ENCODE results near the gene PPP6R2.

The PPP6R2 gene

GRCh38 chr22:50419116-50419515, 76.0 kb downstream of the PPP6R2 start:
- Histone ChIP-seq H3K4me3 (ENCODE audit: insufficient read length, low read depth) (no peak overlapping the region), H3K36me3 (ENCODE audit: insufficient read depth, insufficient read length, low read length) (peaks cover 84% of the 10 kb centered on the region), H3K4me1 (ENCODE audit: insufficient read depth, insufficient read length) (no peaks in the 10 kb centered on the region), H3K27me3 (ENCODE audit: insufficient read depth, insufficient read length) (no peaks in the 10 kb centered on the region), H3K9me3 (ENCODE audit: insufficient read depth, low read length) (no peaks in the 10 kb centered on the region), H3K9ac (ENCODE audit: insufficient read length, low read depth) (no peak overlapping the region)
- DNase-seq (ENCODE audit: low read depth, low spot score) = no peak
- TF ChIP-seq ZNF274 (IDR thresholded peaks at IDR 0.05; ENCODE audit: low read depth, low read length) = no peak
- no peak for TF ChIP-seq YY1 (IDR thresholded peaks at IDR 0.05; ENCODE audit: insufficient read depth, insufficient read length)
- TF ChIP-seq SUZ12 (IDR thresholded peaks at IDR 0.05; ENCODE audit: extremely low read depth, insufficient read depth, insufficient read length) = no peak

GRCh38 chr22:50420015-50420414, 76.9 kb downstream of the PPP6R2 start:
- Histone ChIP-seq H3K4me1 (ENCODE audit: insufficient read depth, insufficient read length) (no peaks in the 10 kb centered on the region), H3K4me3 (ENCODE audit: insufficient read length, low read depth) (no peak overlapping the region), H3K9me3 (ENCODE audit: insufficient read depth, low read length) (no peaks in the 10 kb centered on the region), H3K9ac (ENCODE audit: insufficient read length, low read depth) (no peak overlapping the region), H3K27me3 (ENCODE audit: insufficient read depth, insufficient read length) (no peaks in the 10 kb centered on the region), H3K36me3 (ENCODE audit: insufficient read depth, insufficient read length, low read length) (peaks cover 80% of the 10 kb centered on the region)
- TF ChIP-seq YY1 (IDR thresholded peaks at IDR 0.05; ENCODE audit: insufficient read depth, insufficient read length) (no peak), SUZ12 (IDR thresholded peaks at IDR 0.05; ENCODE audit: extremely low read depth, insufficient read depth, insufficient read length) (no peak), ZNF274 (IDR thresholded peaks at IDR 0.05; ENCODE audit: low read depth, low read length) (no peak)
- DNase-seq (ENCODE audit: low read depth, low spot score) = no peak

- no peak for TF ChIP-seq SUZ12 (IDR thresholded peaks at IDR 0.05; ENCODE audit: extremely low read depth, insufficient read depth, insufficient read length)
- no peak for TF ChIP-seq ZNF274 (IDR thresholded peaks at IDR 0.05; ENCODE audit: low read depth, low read length)
- no peak for TF ChIP-seq YY1 (IDR thresholded peaks at IDR 0.05; ENCODE audit: insufficient read depth, insufficient read length)
- H3K36me3 ChIP-seq (ENCODE audit: insufficient read depth, insufficient read length, low read length) = peaks cover 80% of the 10 kb centered on the region
- H3K9me3 ChIP-seq (ENCODE audit: insufficient read depth, low read length) = no peaks in the 10 kb centered on the region
- H3K27me3 ChIP-seq (ENCODE audit: insufficient read depth, insufficient read length) = no peaks in the 10 kb centered on the region
- no peak overlapping the region for H3K9ac ChIP-seq (ENCODE audit: insufficient read length, low read depth)
- no peak for DNase-seq (ENCODE audit: low read depth, low spot score)
- H3K4me3 ChIP-seq (ENCODE audit: insufficient read length, low read depth) = no peak overlapping the region
- H3K4me1 ChIP-seq (ENCODE audit: insufficient read depth, insufficient read length) = no peaks in the 10 kb centered on the region
These were observed 77.5 kb downstream of the PPP6R2 start for GRCh38 chr22:50420581-50420980.

GRCh38 chr22:50422046-50422445, 78.9 kb downstream of the PPP6R2 start:
- DNase-seq (ENCODE audit: low read depth, low spot score) = no peak
- Histone ChIP-seq H3K9ac (ENCODE audit: insufficient read length, low read depth) (no peak overlapping the region), H3K4me1 (ENCODE audit: insufficient read depth, insufficient read length) (no peaks in the 10 kb centered on the region), H3K9me3 (ENCODE audit: insufficient read depth, low read length) (no peaks in the 10 kb centered on the region), H3K27me3 (ENCODE audit: insufficient read depth, insufficient read length) (no peaks in the 10 kb centered on the region), H3K4me3 (ENCODE audit: insufficient read length, low read depth) (no peak overlapping the region), H3K36me3 (ENCODE audit: insufficient read depth, insufficient read length, low read length) (peaks cover 73% of the 10 kb centered on the region)
- TF ChIP-seq ZNF274 (IDR thresholded peaks at IDR 0.05; ENCODE audit: low read depth, low read length) (no peak), SUZ12 (IDR thresholded peaks at IDR 0.05; ENCODE audit: extremely low read depth, insufficient read depth, insufficient read length) (no peak), YY1 (IDR thresholded peaks at IDR 0.05; ENCODE audit: insufficient read depth, insufficient read length) (no peak)

GRCh38 chr22:50422961-50423815, 80.1 kb downstream of the PPP6R2 start:
- peaks cover 65% of the 10 kb centered on the region for H3K36me3 ChIP-seq (ENCODE audit: insufficient read depth, insufficient read length, low read length)
- DNase-seq (ENCODE audit: low read depth, low spot score) = no peak
- H3K4me3 ChIP-seq (ENCODE audit: insufficient read length, low read depth) = no peak overlapping the region
- H3K9ac ChIP-seq (ENCODE audit: insufficient read length, low read depth) = no peak overlapping the region
- no peaks in the 10 kb centered on the region for H3K4me1 ChIP-seq (ENCODE audit: insufficient read depth, insufficient read length)
- no peak for TF ChIP-seq ZNF274 (IDR thresholded peaks at IDR 0.05; ENCODE audit: low read depth, low read length)
- no peak for TF ChIP-seq SUZ12 (IDR thresholded peaks at IDR 0.05; ENCODE audit: extremely low read depth, insufficient read depth, insufficient read length)
- no peak for TF ChIP-seq YY1 (IDR thresholded peaks at IDR 0.05; ENCODE audit: insufficient read depth, insufficient read length)
- H3K27me3 ChIP-seq (ENCODE audit: insufficient read depth, insufficient read length) = no peaks in the 10 kb centered on the region
- no peaks in the 10 kb centered on the region for H3K9me3 ChIP-seq (ENCODE audit: insufficient read depth, low read length)

GRCh38 chr22:50423956-50424355, 80.8 kb downstream of the PPP6R2 start:
- Histone ChIP-seq H3K9ac (ENCODE audit: insufficient read length, low read depth) (no peak overlapping the region), H3K4me3 (ENCODE audit: insufficient read length, low read depth) (no peak overlapping the region), H3K9me3 (ENCODE audit: insufficient read depth, low read length) (no peaks in the 10 kb centered on the region), H3K4me1 (ENCODE audit: insufficient read depth, insufficient read length) (no peaks in the 10 kb centered on the region), H3K27me3 (ENCODE audit: insufficient read depth, insufficient read length) (no peaks in the 10 kb centered on the region), H3K36me3 (ENCODE audit: insufficient read depth, insufficient read length, low read length) (peaks cover 67% of the 10 kb centered on the region)
- TF ChIP-seq ZNF274 (IDR thresholded peaks at IDR 0.05; ENCODE audit: low read depth, low read length) (no peak), YY1 (IDR thresholded peaks at IDR 0.05; ENCODE audit: insufficient read depth, insufficient read length) (no peak)
- no peak for DNase-seq (ENCODE audit: low read depth, low spot score)

GRCh38 chr22:50425179-50425916, 82.2 kb downstream of the PPP6R2 start:
- no peaks in the 10 kb centered on the region for H3K4me1 ChIP-seq (ENCODE audit: insufficient read depth, insufficient read length)
- H3K9ac ChIP-seq (ENCODE audit: insufficient read length, low read depth) = no peak overlapping the region
- H3K9me3 ChIP-seq (ENCODE audit: insufficient read depth, low read length) = no peaks in the 10 kb centered on the region
- no peaks in the 10 kb centered on the region for H3K27me3 ChIP-seq (ENCODE audit: insufficient read depth, insufficient read length)
- peaks cover 64% of the 10 kb centered on the region for H3K36me3 ChIP-seq (ENCODE audit: insufficient read depth, insufficient read length, low read length)
- DNase-seq (ENCODE audit: low read depth, low spot score) = no peak
- no peak overlapping the region for H3K4me3 ChIP-seq (ENCODE audit: insufficient read length, low read depth)
- TF ChIP-seq ZNF274 (IDR thresholded peaks at IDR 0.05; ENCODE audit: low read depth, low read length) (no peak), YY1 (IDR thresholded peaks at IDR 0.05; ENCODE audit: insufficient read depth, insufficient read length) (no peak), SUZ12 (IDR thresholded peaks at IDR 0.05; ENCODE audit: extremely low read depth, insufficient read depth, insufficient read length) (no peak)

Data from NT2/D1 (cell line).